ENCODE results near the gene POP5.
"Not testable (repeated sequence)": the region's sequence is repeated elsewhere in the genome, so short reads cannot be mapped to it uniquely, and the experiment has no call there.

The POP5 gene

DNA sequence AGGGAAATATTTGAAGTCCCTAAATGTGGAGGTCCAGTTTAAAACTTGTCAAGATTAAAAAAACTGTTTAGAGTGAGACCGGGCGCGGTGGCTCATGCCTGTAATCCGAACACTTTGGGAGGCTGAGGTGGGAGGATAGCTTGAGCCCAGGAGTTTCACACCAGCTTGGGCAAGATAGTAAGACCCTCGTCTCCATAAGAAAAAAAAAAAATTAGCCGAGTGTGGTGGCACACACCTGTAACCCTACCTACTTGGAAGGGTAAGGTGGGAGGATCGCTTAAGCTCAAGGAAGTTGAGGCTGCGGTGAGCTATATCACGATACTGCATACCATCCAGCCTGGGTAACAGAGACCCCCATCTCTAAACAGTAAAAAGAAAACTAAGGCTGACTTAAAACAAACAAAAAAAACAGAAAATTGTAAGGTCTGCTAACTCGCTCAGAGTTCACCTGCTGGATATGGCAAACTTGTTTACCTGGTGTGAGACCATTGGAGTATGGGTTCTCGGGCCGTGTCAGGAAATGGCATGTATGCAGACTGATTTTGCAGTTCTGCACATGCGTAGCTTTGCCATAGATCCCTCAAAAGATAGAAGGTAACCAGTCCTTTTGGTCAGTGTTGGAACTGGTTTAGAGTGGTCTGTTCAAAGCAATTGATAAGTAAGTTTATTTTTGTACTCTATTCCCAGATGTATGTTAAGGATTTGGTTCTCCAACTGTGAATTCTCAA is 45.0 kb downstream of the POP5 start:
- no peak for DNase-seq

GRCh38 chr12:120534703-120535655 is 46.2 kb downstream of the POP5 start:
- DNase-seq, result peak; percentile 48

GRCh38 chr12:120534203-120534702 is 46.9 kb downstream of the POP5 start, which contains the start of gene RNF10:
Gene RNF10 (plus strand): TSS chr12:120534356. CDS start chr12:120534812, 456 bp downstream.
- DNase-seq, result peak; percentile 48

GRCh38 chr12:120532701-120533238 is 48.4 kb downstream of the POP5 start:
- no peak for DNase-seq

- DNase-seq, result not testable (repeated sequence)
Measured at GRCh38 chr12:120530418-120530761, 50.8 kb downstream of the POP5 start.

DNA sequence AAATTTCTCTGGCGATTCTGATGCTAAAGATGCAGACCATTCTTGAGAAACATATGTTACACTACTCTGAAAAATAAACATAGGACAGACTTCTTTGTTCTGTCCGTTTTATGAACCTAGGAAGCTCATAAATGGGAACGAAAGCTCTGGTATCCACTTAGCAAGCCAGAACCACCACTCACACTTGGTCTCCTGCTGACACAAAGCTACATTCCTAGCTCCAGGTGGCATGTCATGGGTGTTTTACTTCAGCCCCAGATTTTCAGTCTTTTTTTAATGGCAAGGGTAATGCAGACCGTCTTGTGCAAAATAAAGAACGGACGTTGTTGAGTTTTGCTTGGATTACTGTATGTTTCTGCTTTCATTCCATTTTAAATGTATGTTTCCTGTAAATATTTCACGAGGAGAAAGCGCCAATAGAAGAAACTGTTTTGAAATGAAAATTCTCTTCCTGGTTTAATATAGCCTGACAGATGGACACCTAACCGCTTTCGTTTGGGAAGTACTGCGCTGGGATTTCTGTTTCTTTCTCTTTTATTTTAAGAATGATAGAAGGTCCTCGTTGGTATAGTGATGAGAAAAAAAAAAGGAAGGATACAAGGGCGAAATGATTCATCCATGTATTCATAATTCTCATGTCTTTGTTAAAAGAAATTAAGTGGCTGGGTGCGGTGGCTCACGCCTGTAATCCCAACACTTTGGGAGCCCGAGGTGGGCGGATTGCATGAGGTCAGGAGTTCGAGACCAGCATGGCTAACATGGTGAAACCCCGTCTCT is 51.4 kb downstream of the POP5 start:
- DNase-seq, result no peak

DNA sequence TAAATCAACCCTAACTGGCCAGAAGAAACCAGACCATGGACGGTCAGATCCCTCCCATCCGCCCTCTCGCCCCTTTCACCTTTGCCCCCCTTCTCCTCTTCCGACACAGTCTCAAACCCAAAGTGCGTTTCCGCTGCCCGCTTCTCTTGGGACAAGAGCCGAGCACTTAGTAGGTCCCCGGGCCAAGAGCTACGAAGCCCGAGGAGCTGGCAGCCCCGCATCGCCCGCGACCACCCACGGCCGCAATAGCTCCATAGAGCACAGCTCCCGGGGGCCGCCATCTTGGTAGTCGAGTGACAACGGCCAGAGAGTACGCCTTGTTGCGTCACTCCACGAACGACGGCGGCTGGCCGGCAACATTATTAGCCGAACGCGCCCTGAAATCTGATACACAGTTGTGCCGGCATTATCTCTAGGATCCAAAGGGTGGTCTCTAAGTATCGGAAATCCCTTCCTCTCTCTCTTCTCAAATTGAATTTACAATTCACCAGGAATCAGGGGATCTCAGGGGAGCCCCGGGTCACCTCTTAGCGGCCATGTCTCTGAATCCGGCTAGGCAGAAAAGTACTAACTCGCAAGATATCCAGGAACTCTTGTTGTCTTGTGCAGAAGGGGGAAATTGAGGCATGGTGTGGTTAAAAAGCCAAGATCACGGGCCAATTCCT is 52.2 kb downstream of the POP5 start, which contains the start of gene COQ5:
TSS of gene COQ5 (minus strand) at position 298 of the 665 bp plus-strand sequence. CDS start at position 281, 17 bp downstream.
- peak; percentile 66 for DNase-seq

All from activated gamma-delta T cell (primary cell).